Measurements from ENCODE around the gene NXN.

NXN gene

DNA sequence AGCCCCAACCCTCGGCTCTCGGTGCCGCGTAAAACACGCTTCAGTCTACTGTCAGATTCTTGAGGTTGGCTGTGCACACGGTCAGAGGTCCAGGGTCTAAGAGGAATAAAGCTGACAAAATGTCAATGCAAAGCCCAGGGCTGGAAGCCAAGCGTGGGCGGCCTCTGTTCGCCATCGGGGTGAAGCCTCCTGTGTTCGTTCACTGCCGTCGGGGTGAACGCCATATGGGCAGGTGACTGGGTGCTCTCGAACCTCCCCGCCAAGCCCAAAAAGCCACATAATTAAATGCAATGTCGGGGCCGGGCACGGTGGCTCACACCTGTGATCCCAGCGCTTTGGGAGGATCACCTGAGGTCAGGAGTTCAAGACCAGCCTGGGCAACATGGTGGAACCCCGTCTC is 152.8 kb downstream of the NXN start:
- TF ChIP-seq POLR2AphosphoS5 (IDR thresholded peaks at IDR 0.05; ENCODE audit: low read depth) (no peak), GABPA (IDR thresholded peaks at IDR 0.05; ENCODE audit: low read depth) (no peak), SPI1 (IDR thresholded peaks at IDR 0.05; ENCODE audit: borderline replicate concordance, low read depth) (no peak)
- TF ChIP-seq, protein P1, sequence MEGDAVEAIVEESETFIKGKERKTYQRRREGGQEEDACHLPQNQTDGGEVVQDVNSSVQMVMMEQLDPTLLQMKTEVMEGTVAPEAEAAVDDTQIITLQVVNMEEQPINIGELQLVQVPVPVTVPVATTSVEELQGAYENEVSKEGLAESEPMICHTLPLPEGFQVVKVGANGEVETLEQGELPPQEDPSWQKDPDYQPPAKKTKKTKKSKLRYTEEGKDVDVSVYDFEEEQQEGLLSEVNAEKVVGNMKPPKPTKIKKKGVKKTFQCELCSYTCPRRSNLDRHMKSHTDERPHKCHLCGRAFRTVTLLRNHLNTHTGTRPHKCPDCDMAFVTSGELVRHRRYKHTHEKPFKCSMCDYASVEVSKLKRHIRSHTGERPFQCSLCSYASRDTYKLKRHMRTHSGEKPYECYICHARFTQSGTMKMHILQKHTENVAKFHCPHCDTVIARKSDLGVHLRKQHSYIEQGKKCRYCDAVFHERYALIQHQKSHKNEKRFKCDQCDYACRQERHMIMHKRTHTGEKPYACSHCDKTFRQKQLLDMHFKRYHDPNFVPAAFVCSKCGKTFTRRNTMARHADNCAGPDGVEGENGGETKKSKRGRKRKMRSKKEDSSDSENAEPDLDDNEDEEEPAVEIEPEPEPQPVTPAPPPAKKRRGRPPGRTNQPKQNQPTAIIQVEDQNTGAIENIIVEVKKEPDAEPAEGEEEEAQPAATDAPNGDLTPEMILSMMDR (IDR thresholded peaks at IDR 0.05; ENCODE audit: insufficient read depth, low read length), result no peak
- TF ChIP-seq, protein P2, sequence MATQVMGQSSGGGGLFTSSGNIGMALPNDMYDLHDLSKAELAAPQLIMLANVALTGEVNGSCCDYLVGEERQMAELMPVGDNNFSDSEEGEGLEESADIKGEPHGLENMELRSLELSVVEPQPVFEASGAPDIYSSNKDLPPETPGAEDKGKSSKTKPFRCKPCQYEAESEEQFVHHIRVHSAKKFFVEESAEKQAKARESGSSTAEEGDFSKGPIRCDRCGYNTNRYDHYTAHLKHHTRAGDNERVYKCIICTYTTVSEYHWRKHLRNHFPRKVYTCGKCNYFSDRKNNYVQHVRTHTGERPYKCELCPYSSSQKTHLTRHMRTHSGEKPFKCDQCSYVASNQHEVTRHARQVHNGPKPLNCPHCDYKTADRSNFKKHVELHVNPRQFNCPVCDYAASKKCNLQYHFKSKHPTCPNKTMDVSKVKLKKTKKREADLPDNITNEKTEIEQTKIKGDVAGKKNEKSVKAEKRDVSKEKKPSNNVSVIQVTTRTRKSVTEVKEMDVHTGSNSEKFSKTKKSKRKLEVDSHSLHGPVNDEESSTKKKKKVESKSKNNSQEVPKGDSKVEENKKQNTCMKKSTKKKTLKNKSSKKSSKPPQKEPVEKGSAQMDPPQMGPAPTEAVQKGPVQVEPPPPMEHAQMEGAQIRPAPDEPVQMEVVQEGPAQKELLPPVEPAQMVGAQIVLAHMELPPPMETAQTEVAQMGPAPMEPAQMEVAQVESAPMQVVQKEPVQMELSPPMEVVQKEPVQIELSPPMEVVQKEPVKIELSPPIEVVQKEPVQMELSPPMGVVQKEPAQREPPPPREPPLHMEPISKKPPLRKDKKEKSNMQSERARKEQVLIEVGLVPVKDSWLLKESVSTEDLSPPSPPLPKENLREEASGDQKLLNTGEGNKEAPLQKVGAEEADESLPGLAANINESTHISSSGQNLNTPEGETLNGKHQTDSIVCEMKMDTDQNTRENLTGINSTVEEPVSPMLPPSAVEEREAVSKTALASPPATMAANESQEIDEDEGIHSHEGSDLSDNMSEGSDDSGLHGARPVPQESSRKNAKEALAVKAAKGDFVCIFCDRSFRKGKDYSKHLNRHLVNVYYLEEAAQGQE (IDR thresholded peaks at IDR 0.05; ENCODE audit: insufficient replicate concordance, low read depth), result no peak
- Histone ChIP-seq H3K4me3 (replicated peaks; ENCODE audit: insufficient read depth, low read length) (no peak overlapping the region), H3K27ac (replicated peaks) (no peak overlapping the region), H3K27me3 (ENCODE audit: insufficient read depth, poor library complexity, severe bottlenecking) (no peaks in the 10 kb centered on the region)
- DNase-seq (ENCODE audit: low read depth in 1 of 2, low spot score in 1 of 2), result no peak

DNA sequence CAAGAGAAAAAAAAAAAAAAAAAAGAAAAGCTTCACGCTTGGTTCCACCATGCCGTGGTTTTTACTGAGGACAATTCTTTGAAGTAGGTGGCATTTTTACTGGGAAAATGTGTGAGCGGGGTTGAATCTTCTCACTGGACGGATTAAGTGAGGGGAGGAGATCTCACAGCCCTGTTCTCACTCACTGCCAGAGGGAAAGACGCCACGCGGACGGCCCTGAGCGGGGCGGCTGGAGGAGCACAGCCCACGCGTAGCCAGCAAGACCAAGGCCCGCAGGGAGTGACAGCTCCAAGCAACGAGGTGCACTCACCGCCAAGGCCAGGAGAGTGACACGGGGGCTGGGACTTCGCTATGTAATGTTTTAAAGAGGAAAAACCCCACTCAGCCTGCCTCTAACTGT is 154.4 kb downstream of the NXN start:
- no peak for DNase-seq (ENCODE audit: low read depth in 1 of 2, low spot score in 1 of 2)
- H3K27ac ChIP-seq (replicated peaks), result no peak overlapping the region
- TF ChIP-seq GABPA (IDR thresholded peaks at IDR 0.05; ENCODE audit: low read depth) (no peak), POLR2AphosphoS5 (IDR thresholded peaks at IDR 0.05; ENCODE audit: low read depth) (no peak), SPI1 (IDR thresholded peaks at IDR 0.05; ENCODE audit: borderline replicate concordance, low read depth) (no peak)
- TF ChIP-seq, protein P1 (IDR thresholded peaks at IDR 0.05; ENCODE audit: insufficient read depth, low read length), result no peak
- TF ChIP-seq, protein P2 (IDR thresholded peaks at IDR 0.05; ENCODE audit: insufficient replicate concordance, low read depth), result no peak
- H3K27me3 ChIP-seq (ENCODE audit: insufficient read depth, poor library complexity, severe bottlenecking), result no peaks in the 10 kb centered on the region
- H3K4me3 ChIP-seq (replicated peaks; ENCODE audit: insufficient read depth, low read length), result no peak overlapping the region

DNA sequence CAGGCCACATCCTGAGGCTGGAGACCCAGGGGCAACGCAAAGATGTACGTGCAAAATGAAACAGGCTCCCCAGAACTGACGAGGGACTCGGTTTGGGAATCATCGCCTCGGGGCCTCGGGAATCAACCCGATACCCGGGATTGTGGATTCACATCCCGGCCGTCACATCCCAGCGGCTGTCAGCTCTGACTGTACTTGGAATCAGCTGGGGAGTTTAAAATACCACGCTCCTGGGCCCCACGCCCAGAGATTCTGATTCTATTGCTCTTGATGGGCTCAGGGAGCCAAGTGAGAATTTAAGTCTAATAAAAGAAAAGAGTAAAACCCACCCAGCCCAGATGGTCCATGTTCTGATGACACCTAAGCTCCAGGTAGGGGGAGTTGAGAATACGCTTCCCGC is 155.2 kb downstream of the NXN start:
- H3K27ac ChIP-seq (replicated peaks), result no peak overlapping the region
- DNase-seq (ENCODE audit: low read depth in 1 of 2, low spot score in 1 of 2), result no peak
- TF ChIP-seq SPI1 (IDR thresholded peaks at IDR 0.05; ENCODE audit: borderline replicate concordance, low read depth) (no peak), GABPA (IDR thresholded peaks at IDR 0.05; ENCODE audit: low read depth) (no peak), POLR2AphosphoS5 (IDR thresholded peaks at IDR 0.05; ENCODE audit: low read depth) (no peak)
- TF ChIP-seq, protein P1 (IDR thresholded peaks at IDR 0.05; ENCODE audit: insufficient read depth, low read length), result no peak
- TF ChIP-seq, protein P2 (IDR thresholded peaks at IDR 0.05; ENCODE audit: insufficient replicate concordance, low read depth), result no peak
- H3K4me3 ChIP-seq (replicated peaks; ENCODE audit: insufficient read depth, low read length), result no peak overlapping the region
- no peaks in the 10 kb centered on the region for H3K27me3 ChIP-seq (ENCODE audit: insufficient read depth, poor library complexity, severe bottlenecking)

Data from HL-60 (cell line).